Sigmoid colon (tissue), 4 donors: ENCODE data around the gene KCNH1.

ENCODE experiments used
- EP300 ChIP-seq, 4 donors: sonication (generic); formaldehyde crosslinking; IDR thresholded peaks; one replicate each; pipeline ENCODE4 v1.6.1; 2017; ENCODE audit warnings: antibody characterized with exemption in 4 of 4
- POLR2A ChIP-seq, 2 donors: fragments of 450-650 bp; IDR thresholded peaks; one replicate each; pipeline ENCODE4 v1.6.1; 2016; ENCODE audit warnings: antibody characterized with exemption in 2 of 2, mild to moderate bottlenecking in 2 of 2, moderate library complexity in 2 of 2
- POLR2AphosphoS5 ChIP-seq, 4 donors: sonication (generic); formaldehyde crosslinking; IDR thresholded peaks; one replicate each; pipeline ENCODE4 v1.6.1; 2017; ENCODE audit warnings: antibody characterized with exemption in 4 of 4
- TF ChIP-seq, protein P1 (sequence below), 4 experiments: fragments of 450-650 bp in 3 of 4; fragments of 200-600 bp in 1 of 4; IDR thresholded peaks; one replicate each; pipeline ENCODE4 v1.5.1; 2016 to 2019; ENCODE audit warnings: antibody characterized with exemption in 4 of 4, mild to moderate bottlenecking in 3 of 4, moderate library complexity in 2 of 4

DNA sequence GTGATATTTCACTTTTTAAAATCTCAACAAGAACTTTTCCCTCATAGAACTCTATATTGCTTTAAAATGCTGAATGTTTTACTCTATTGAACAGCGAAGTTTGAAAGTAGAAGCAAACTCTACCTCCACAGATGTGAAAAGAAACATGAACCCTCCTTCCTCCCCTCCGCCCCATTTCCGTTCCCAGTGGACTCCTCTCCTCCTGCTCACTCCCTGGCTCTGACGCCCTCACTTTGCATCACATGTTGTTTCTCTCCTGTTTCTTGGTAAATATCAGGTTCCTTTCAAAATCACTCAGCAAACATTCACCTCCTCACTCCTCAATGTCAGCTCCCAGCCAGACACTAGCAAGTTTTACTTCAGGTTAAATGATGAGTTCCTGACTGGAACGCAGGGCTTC lies 34.6 kb downstream of the KCNH1 start:
- TF ChIP-seq, protein P1, sequence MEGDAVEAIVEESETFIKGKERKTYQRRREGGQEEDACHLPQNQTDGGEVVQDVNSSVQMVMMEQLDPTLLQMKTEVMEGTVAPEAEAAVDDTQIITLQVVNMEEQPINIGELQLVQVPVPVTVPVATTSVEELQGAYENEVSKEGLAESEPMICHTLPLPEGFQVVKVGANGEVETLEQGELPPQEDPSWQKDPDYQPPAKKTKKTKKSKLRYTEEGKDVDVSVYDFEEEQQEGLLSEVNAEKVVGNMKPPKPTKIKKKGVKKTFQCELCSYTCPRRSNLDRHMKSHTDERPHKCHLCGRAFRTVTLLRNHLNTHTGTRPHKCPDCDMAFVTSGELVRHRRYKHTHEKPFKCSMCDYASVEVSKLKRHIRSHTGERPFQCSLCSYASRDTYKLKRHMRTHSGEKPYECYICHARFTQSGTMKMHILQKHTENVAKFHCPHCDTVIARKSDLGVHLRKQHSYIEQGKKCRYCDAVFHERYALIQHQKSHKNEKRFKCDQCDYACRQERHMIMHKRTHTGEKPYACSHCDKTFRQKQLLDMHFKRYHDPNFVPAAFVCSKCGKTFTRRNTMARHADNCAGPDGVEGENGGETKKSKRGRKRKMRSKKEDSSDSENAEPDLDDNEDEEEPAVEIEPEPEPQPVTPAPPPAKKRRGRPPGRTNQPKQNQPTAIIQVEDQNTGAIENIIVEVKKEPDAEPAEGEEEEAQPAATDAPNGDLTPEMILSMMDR (IDR thresholded peaks at IDR 0.05), result no peak
- TF ChIP-seq EP300 (IDR thresholded peaks at IDR 0.05) (no peak), POLR2A (IDR thresholded peaks at IDR 0.05) (no peak), POLR2AphosphoS5 (IDR thresholded peaks at IDR 0.05) (no peak)
